H9 (cell line): Measurements from ENCODE around the gene UBFD1. TPM values are rescaled to one million over a fixed set of nuclear protein-coding genes. Genes with fewer than 3 reads are reported as not detected.

Source experiments
- DNase-seq: peaks from one replicate; pipeline ENCODE4 v3.0.0-alpha.2; 2017
- H2AFZ ChIP-seq: one replicate; pipeline ENCODE4 v1.6.1; 2013; ENCODE audit warnings: mild to moderate bottlenecking, low read length, control low read depth, moderate library complexity
- H2AK5ac ChIP-seq: 2 replicates; pipeline ENCODE4 v1.6.1; 2013; ENCODE audit warnings: low read length, control low read depth, mixed read lengths; ENCODE audit not compliant: insufficient read length
- H2BK120ac ChIP-seq: one replicate; pipeline ENCODE4 v1.6.1; 2013; ENCODE audit warnings: low read depth, mild to moderate bottlenecking, low read length, control low read depth, inconsistent platforms; ENCODE audit not compliant: poor library complexity, severe bottlenecking
- H2BK12ac ChIP-seq: 2 replicates; pipeline ENCODE4 v1.6.1; 2013; ENCODE audit warnings: low read length, control low read depth, mixed read lengths, low read depth; ENCODE audit not compliant: insufficient read length
- H2BK15ac ChIP-seq: 2 replicates; pipeline ENCODE4 v1.6.1; 2013; ENCODE audit warnings: low read depth, low read length, control low read depth
- H2BK20ac ChIP-seq: one replicate; pipeline ENCODE4 v1.6.1; 2013; ENCODE audit warnings: low read depth, mild to moderate bottlenecking, low read length, control low read depth, inconsistent platforms; ENCODE audit not compliant: poor library complexity, severe bottlenecking
- H2BK5ac ChIP-seq: 2 replicates; pipeline ENCODE4 v1.6.1; 2013; ENCODE audit warnings: low read length, control low read depth, mixed read lengths; ENCODE audit not compliant: insufficient read length
- H3K14ac ChIP-seq: 2 replicates; pipeline ENCODE4 v1.6.1; 2013; ENCODE audit warnings: low read length, control low read depth; ENCODE audit not compliant: insufficient read depth
- H3K18ac ChIP-seq: 2 replicates; pipeline ENCODE4 v1.6.1; 2013; ENCODE audit warnings: low read depth, mild to moderate bottlenecking, mixed read lengths, low read length, control low read depth; ENCODE audit not compliant: insufficient read length
- H3K23ac ChIP-seq: 2 replicates; pipeline ENCODE4 v1.6.1; 2013; ENCODE audit warnings: low read length, control low read depth, mixed read lengths, low read depth; ENCODE audit not compliant: insufficient read length
- H3K23me2 ChIP-seq: 2 replicates; pipeline ENCODE4 v1.6.1; 2013; ENCODE audit warnings: low read depth, mild to moderate bottlenecking, mixed read lengths, low read length, control low read depth; ENCODE audit not compliant: insufficient read length, poor library complexity, severe bottlenecking
- H3K27ac ChIP-seq: 2 replicates; pipeline ENCODE4 v1.5.1; 2013; ENCODE audit warnings: low read length, control low read depth, mixed read lengths, low read depth; ENCODE audit not compliant: insufficient read length
- H3K27me3 ChIP-seq: 2 replicates; pipeline ENCODE4 v1.6.1; 2013; ENCODE audit warnings: low read length, control low read depth, inconsistent platforms; ENCODE audit not compliant: insufficient read depth
- H3K4ac ChIP-seq: 2 replicates; pipeline ENCODE4 v1.6.1; 2013; ENCODE audit warnings: low read depth, mild to moderate bottlenecking, control low read depth, inconsistent platforms, low read length, moderate library complexity
- H3K4me1 ChIP-seq: 2 replicates; pipeline ENCODE4 v1.6.1; 2013; ENCODE audit warnings: low read length, control low read depth, inconsistent platforms; ENCODE audit not compliant: insufficient read depth
- H3K4me2 ChIP-seq: 2 replicates; pipeline ENCODE4 v1.6.1; 2013; ENCODE audit warnings: low read length, control low read depth, mixed read lengths; ENCODE audit not compliant: insufficient read length, insufficient read depth
- H3K56ac ChIP-seq: 2 replicates; pipeline ENCODE4 v1.6.1; 2013; ENCODE audit warnings: low read depth, mild to moderate bottlenecking, mixed read lengths, low read length, control low read depth; ENCODE audit not compliant: insufficient read length
- H3K79me1 ChIP-seq: 2 replicates; pipeline ENCODE4 v1.6.1; 2013; ENCODE audit warnings: low read depth, mild to moderate bottlenecking, moderate library complexity, low read length, control low read depth, inconsistent platforms; ENCODE audit not compliant: insufficient read depth, poor library complexity, severe bottlenecking
- H3K79me2 ChIP-seq: 2 replicates; pipeline ENCODE4 v1.6.1; 2013; ENCODE audit warnings: low read length, control low read depth, inconsistent platforms; ENCODE audit not compliant: insufficient read depth
- H3K9ac ChIP-seq: 2 replicates; pipeline ENCODE4 v1.6.1; 2013; ENCODE audit warnings: low read length, control low read depth, mixed read lengths; ENCODE audit not compliant: insufficient read length; ENCODE audit errors: extremely low read depth
- H3K9me3 ChIP-seq: one replicate; pipeline ENCODE4 v1.6.1; 2013; ENCODE audit warnings: low read depth, low read length, inconsistent platforms; ENCODE audit not compliant: control insufficient read depth
- H3T11ph ChIP-seq: one replicate; pipeline ENCODE4 v1.6.1; 2013; ENCODE audit warnings: mild to moderate bottlenecking, low read length, control low read depth, inconsistent platforms
- H4K20me1 ChIP-seq: one replicate; pipeline ENCODE4 v1.6.1; 2013; ENCODE audit not compliant: control insufficient read depth, insufficient read length, insufficient read depth
- H4K5ac ChIP-seq: 2 replicates; pipeline ENCODE4 v1.6.1; 2013; ENCODE audit warnings: low read depth, mild to moderate bottlenecking, mixed read lengths, low read length, control low read depth; ENCODE audit not compliant: insufficient read length
- H4K8ac ChIP-seq: replicated peaks from 2 replicates; pipeline ENCODE4 v1.6.1; 2013; ENCODE audit warnings: low read length, control low read depth, mixed read lengths, low read depth; ENCODE audit not compliant: insufficient read length
- H4K91ac ChIP-seq: 2 replicates; pipeline ENCODE4 v1.6.1; 2013; ENCODE audit warnings: low read depth, mild to moderate bottlenecking, moderate library complexity, mixed read lengths, low read length, control low read depth; ENCODE audit not compliant: insufficient read length
- H3K27ac Mint-ChIP-seq, 3 experiments: 2 replicates in 2 of 3; 3 replicates in 1 of 3; pipeline ENCODE4 v1.8.0; 2020 to 2021; ENCODE audit warnings: mixed read lengths in 3 of 3, mild to moderate bottlenecking in 1 of 3, moderate library complexity in 1 of 3
- H3K27me3 Mint-ChIP-seq: 2 replicates; pipeline ENCODE4 v1.8.0; 2021; ENCODE audit warnings: low read depth, mild to moderate bottlenecking, moderate library complexity, mixed read lengths
- H3K36me3 Mint-ChIP-seq, 3 experiments: 2 replicates in 2 of 3; 3 replicates in 1 of 3; pipeline ENCODE4 v1.8.0; 2020 to 2021; ENCODE audit warnings: low read depth in 3 of 3, mixed read lengths in 3 of 3; ENCODE audit not compliant: insufficient read depth in 1 of 3
- H3K4me1 Mint-ChIP-seq, 2 experiments: 2 replicates each; pipeline ENCODE4 v1.8.0; 2020; ENCODE audit warnings: mixed read lengths in 2 of 2
- H3K4me3 Mint-ChIP-seq, 2 experiments: 2 replicates in 1 of 2; 3 replicates in 1 of 2; pipeline ENCODE4 v1.8.0; 2020 to 2021; ENCODE audit warnings: mild to moderate bottlenecking in 2 of 2, mixed read lengths in 2 of 2, moderate library complexity in 1 of 2
- H3K9me3 Mint-ChIP-seq, 2 experiments: 2 replicates in 1 of 2; 3 replicates in 1 of 2; pipeline ENCODE4 v1.8.0; 2020; ENCODE audit warnings: mild to moderate bottlenecking in 2 of 2, mixed read lengths in 2 of 2, moderate library complexity in 1 of 2
- WGBS: extraction: QIAGEN DNeasy Blood & Tissue Kit; methylation state at CpG from one replicate; pipeline ENCODE4 v1.1.7; 2013; ENCODE audit warnings: missing lambda C conversion rate, low lambda C conversion rate, mixed read lengths; ENCODE audit not compliant: insufficient read length; ENCODE audit errors: extremely low coverage; 5-methylcytosine and 5-hydroxymethylcytosine counted together
- total RNA-seq: library from RNA; stranded (reverse); gene quantifications from 2 replicates; pipeline ENCODE4 v1.2.1, GENCODE V29; 2021
- TF ChIP-seq, protein P1 (sequence below): fragments of 200-600 bp; sonication (generic); conservative IDR thresholded peaks from 3 replicates; pipeline ENCODE4 v1.8.0; 2021; ENCODE audit warnings: antibody characterized with exemption, mild to moderate bottlenecking

The UBFD1 gene
- total RNA-seq, 1 experiment from 2014 or later = 107 TPM

- H3K4me1 ChIP-seq = no peaks in the 10 kb centered on the region
- no peak for DNase-seq
- Mint-ChIP-seq H3K27me3 (no peaks in the 10 kb centered on the region), H3K9me3 (peaks cover 0 to 1% of the 10 kb centered on the region in 2 experiments; a peak in 1 of 5 replicates), H3K27ac (no peak overlapping the region; a peak in 1 of 7 replicates), H3K4me3 (no peak overlapping the region), H3K36me3 (peaks cover 35 to 90% (median 82%) of the 10 kb centered on the region in 3 experiments), H3K4me1 (no peaks in the 10 kb centered on the region)
- TF ChIP-seq, protein P1, sequence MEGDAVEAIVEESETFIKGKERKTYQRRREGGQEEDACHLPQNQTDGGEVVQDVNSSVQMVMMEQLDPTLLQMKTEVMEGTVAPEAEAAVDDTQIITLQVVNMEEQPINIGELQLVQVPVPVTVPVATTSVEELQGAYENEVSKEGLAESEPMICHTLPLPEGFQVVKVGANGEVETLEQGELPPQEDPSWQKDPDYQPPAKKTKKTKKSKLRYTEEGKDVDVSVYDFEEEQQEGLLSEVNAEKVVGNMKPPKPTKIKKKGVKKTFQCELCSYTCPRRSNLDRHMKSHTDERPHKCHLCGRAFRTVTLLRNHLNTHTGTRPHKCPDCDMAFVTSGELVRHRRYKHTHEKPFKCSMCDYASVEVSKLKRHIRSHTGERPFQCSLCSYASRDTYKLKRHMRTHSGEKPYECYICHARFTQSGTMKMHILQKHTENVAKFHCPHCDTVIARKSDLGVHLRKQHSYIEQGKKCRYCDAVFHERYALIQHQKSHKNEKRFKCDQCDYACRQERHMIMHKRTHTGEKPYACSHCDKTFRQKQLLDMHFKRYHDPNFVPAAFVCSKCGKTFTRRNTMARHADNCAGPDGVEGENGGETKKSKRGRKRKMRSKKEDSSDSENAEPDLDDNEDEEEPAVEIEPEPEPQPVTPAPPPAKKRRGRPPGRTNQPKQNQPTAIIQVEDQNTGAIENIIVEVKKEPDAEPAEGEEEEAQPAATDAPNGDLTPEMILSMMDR = no peak
- H3K79me2 ChIP-seq = peaks cover 11% of the 10 kb centered on the region; the same call in 1 of the 2 replicates
- no peaks in the 10 kb centered on the region for H3K27me3 ChIP-seq
- H3K9me3 ChIP-seq = no peaks in the 10 kb centered on the region
- H2BK12ac ChIP-seq = no peak overlapping the region
- H3T11ph ChIP-seq = no peak overlapping the region
- H4K5ac ChIP-seq = no peak overlapping the region
- no peak overlapping the region for H2BK15ac ChIP-seq
- peaks cover 3% of the 10 kb centered on the region for H3K23me2 ChIP-seq
- H4K91ac ChIP-seq = no peak overlapping the region
- no peak overlapping the region for H3K27ac ChIP-seq
- H4K20me1 ChIP-seq = no peaks in the 10 kb centered on the region
- no peak overlapping the region for H3K18ac ChIP-seq
- H3K79me1 ChIP-seq = no peaks in the 10 kb centered on the region
- no peak overlapping the region for H2AK5ac ChIP-seq
- no peak overlapping the region for H2AFZ ChIP-seq
- H4K8ac ChIP-seq = no peak overlapping the region
- H2BK20ac ChIP-seq = no peak overlapping the region
- H2BK120ac ChIP-seq = no peak overlapping the region
- H2BK5ac ChIP-seq = no peak overlapping the region
- H3K23ac ChIP-seq = no peak overlapping the region
- no peak overlapping the region for H3K56ac ChIP-seq
- H3K4ac ChIP-seq = no peak overlapping the region
- H3K4me2 ChIP-seq = no peak overlapping the region
- H3K14ac ChIP-seq = no peak overlapping the region
- no peak overlapping the region for H3K9ac ChIP-seq
- WGBS = no CpG with 5 or more reads among the region's 5 CpGs
These were observed 30.2 kb downstream of the UBFD1 start for GRCh38 chr16:23587726-23588125.
